Gastrocnemius medialis (tissue), 4 donors: ENCODE results near the gene CIBAR2.

Experiments
- CTCF ChIP-seq, 5 experiments: fragments of 450-650 bp in 3 of 5; fragments of 200-600 bp in 2 of 5; sonication (generic) in 2 of 5; IDR thresholded peaks in 4 of 5; conservative IDR thresholded peaks in 1 of 5; 1 replicate in 4 of 5; 2 replicates in 1 of 5; pipeline ENCODE4 v1.5.1; 2016 to 2019; ENCODE audit warnings: antibody characterized with exemption in 5 of 5, mild to moderate bottlenecking in 3 of 5, moderate library complexity in 3 of 5
- POLR2A ChIP-seq, 2 donors: fragments of 450-650 bp; IDR thresholded peaks; one replicate each; pipeline ENCODE4 v1.6.1; 2017; ENCODE audit warnings: antibody characterized with exemption in 2 of 2, mild to moderate bottlenecking in 2 of 2, moderate library complexity in 2 of 2

DNA sequence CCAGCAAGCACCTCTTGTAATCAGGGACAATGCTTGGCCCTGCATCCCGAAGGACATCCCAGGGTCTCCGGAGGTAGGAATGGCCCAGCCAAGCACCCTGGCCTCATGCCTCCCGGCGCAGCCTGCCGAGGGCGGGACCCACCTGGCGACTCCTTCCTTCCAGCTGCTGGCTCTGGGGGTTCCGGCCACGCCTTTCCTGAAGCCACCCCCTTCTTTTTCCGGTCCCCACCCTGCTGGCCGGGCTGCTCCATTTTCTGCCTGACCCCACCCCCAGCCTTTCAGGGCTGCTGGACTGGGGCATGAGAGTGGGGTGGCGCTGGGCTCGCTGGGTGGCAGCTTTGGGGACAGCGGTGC is 22.5 kb upstream of the CIBAR2 start:
- TF ChIP-seq POLR2A (IDR thresholded peaks at IDR 0.05): no peak
- no peak for TF ChIP-seq CTCF (IDR thresholded peaks at IDR 0.05 in 4 of 5, conservative IDR thresholded peaks at IDR 0.05 in 1 of 5)
